K562 (cell line): Measurements from ENCODE around the gene PBX1. TPM values are rescaled to one million over a fixed set of nuclear protein-coding genes. Genes with fewer than 3 reads are reported as not detected.

Experiments used
- ATAC-seq: fragments of 200-7000 bp; cut with Tn5 transposase; 3 replicates; pipeline ENCODE4 v1.9.1; 2020; ENCODE audit warnings: moderate library complexity
- BruUV-seq: library from RNA; stranded (reverse); fragments of 400-500 nt; replicated peaks from 2 replicates; lab custom pipeline; 2021; lab: Mats Ljungman, UMichigan
- CTCF ChIA-PET: fragments of 300-600 bp; formaldehyde crosslinking; extraction: SDS; loops from one replicate; lab custom pipeline; 2021; ENCODE audit warnings: low intra/inter-chr PET ratio; lab: Yijun Ruan, JAX
- POLR2A ChIA-PET: fragments of 300-600, 350-650 bp; sonication (Branson Sonifier 250); formaldehyde crosslinking; extraction: SDS; loops from one replicate; lab custom pipeline; 2021; ENCODE audit warnings: antibody characterized with exemption, inconsistent platforms; lab: Yijun Ruan, JAX
- DNase-seq, 4 experiments: peaks; one replicate each; pipeline versions ENCODE4 v3.0.0 to v3.0.0-alpha.2; 2011 to 2018; ENCODE audit warnings: low spot score in 3 of 4, mixed read lengths in 3 of 4; ENCODE audit errors: extremely low read depth in 1 of 4
- FAIRE-seq: peaks from 2 replicates; lab custom pipeline; 2011; peaks lifted over from hg19 to GRCh38; lab: Jason Lieb, UNC
- H2AFZ ChIP-seq: 2 replicates; pipeline ENCODE4 v1.6.0; 2011; ENCODE audit warnings: low read depth, low read length, control low read depth, inconsistent platforms
- H3K27ac ChIP-seq: fragments of 200-600 bp; 3 replicates; pipeline ENCODE4 v1.8.0; 2011; ENCODE audit warnings: low read depth, mild to moderate bottlenecking, control low read depth, inconsistent platforms, low read length, moderate library complexity, mixed read lengths; ENCODE audit errors: extremely low read depth
- H3K27me3 ChIP-seq, 2 experiments: fragments of 300-600 bp in 1 of 2; 2 replicates in 1 of 2; 3 replicates in 1 of 2; pipeline versions ENCODE4 v1.6.0 to v1.8.0; 2011; ENCODE audit warnings: inconsistent platforms in 2 of 2, low read length in 2 of 2, mild to moderate bottlenecking in 1 of 2, mixed read lengths in 1 of 2, moderate library complexity in 1 of 2; ENCODE audit not compliant: control insufficient read depth in 2 of 2, insufficient read depth in 2 of 2
- H3K36me3 ChIP-seq: fragments of 300-600 bp; 3 replicates; pipeline ENCODE4 v1.8.0; 2011; ENCODE audit warnings: mild to moderate bottlenecking, low read length, inconsistent platforms; ENCODE audit not compliant: control insufficient read depth, insufficient read depth
- H3K4me1 ChIP-seq, 2 experiments: fragments of 200-600 bp in 1 of 2; replicated peaks in 1 of 2; 2 replicates in 1 of 2; 3 replicates in 1 of 2; pipeline versions ENCODE4 v1.5.1 to v1.8.0; 2011; ENCODE audit warnings: inconsistent platforms in 2 of 2, low read length in 2 of 2, mild to moderate bottlenecking in 1 of 2, mixed read lengths in 1 of 2, moderate library complexity in 1 of 2; ENCODE audit not compliant: control insufficient read depth in 2 of 2, insufficient read depth in 2 of 2
- H3K4me2 ChIP-seq: 2 replicates; pipeline ENCODE4 v1.6.1; 2011; ENCODE audit warnings: low read length, control low read depth, inconsistent platforms, mixed read lengths; ENCODE audit not compliant: insufficient read depth
- H3K4me3 ChIP-seq: fragments of 200-600 bp; sonication (generic), shearing (Covaris generic); 2 replicates; pipeline ENCODE4 v1.5.1; 2016; ENCODE audit warnings: control low read depth, inconsistent platforms
- H3K79me2 ChIP-seq: fragments of 200-600 bp; 3 replicates; pipeline ENCODE4 v1.8.0; 2011; ENCODE audit warnings: low read length, inconsistent platforms; ENCODE audit not compliant: control insufficient read depth, insufficient read depth
- H3K9ac ChIP-seq, 2 experiments: 2 replicates each; pipeline versions ENCODE4 v1.6.0 to v1.6.1; 2011; ENCODE audit warnings: low read depth in 2 of 2, low read length in 2 of 2, control low read depth in 1 of 2, inconsistent platforms in 1 of 2, mild to moderate bottlenecking in 1 of 2, mixed read lengths in 1 of 2; ENCODE audit not compliant: insufficient read depth in 1 of 2
- H3K9me1 ChIP-seq: one replicate; pipeline ENCODE4 v1.6.0; 2011; ENCODE audit warnings: inconsistent platforms, mild to moderate bottlenecking, low read length, moderate library complexity; ENCODE audit not compliant: control insufficient read depth, insufficient read depth
- H3K9me3 ChIP-seq: replicated peaks from 2 replicates; pipeline ENCODE4 v1.5.1; 2011; ENCODE audit warnings: low read depth, low read length, inconsistent platforms; ENCODE audit not compliant: control insufficient read depth, insufficient read depth
- H4K20me1 ChIP-seq: replicated peaks from 2 replicates; pipeline ENCODE4 v1.6.1; 2011; ENCODE audit warnings: low read length, inconsistent platforms, mixed read lengths; ENCODE audit not compliant: control insufficient read depth, insufficient read depth
- CEBPB ChIP-seq: fragments of 450-650 bp; IDR thresholded peaks from 2 replicates; pipeline ENCODE4 v1.6.1; 2016; ENCODE audit warnings: missing genetic modification characterization, missing compliant biosample characterization
- CHCHD3 ChIP-seq: fragments of 250-450 bp; sonication (Bioruptor Pico); IDR thresholded peaks from 2 replicates; pipeline ENCODE4 v2.1.2; 2022; ENCODE audit warnings: mild to moderate bottlenecking
- EP300 ChIP-seq: IDR thresholded peaks from 2 replicates; pipeline ENCODE4 v1.6.1; 2012; ENCODE audit warnings: low read length, improper control_type of control experiment
- JUND ChIP-seq, 2 experiments: IDR thresholded peaks; 2 replicates in 1 of 2; 3 replicates in 1 of 2; pipeline ENCODE4 v1.6.1; 2011; ENCODE audit warnings: borderline replicate concordance in 2 of 2, low read depth in 2 of 2, low read length in 2 of 2, improper control_type of control experiment in 1 of 2, missing biosample characterization in 1 of 2, missing genetic modification characterization in 1 of 2, missing genetic modification reagents in 1 of 2
- KAT7 ChIP-seq: sonication (generic); formaldehyde crosslinking; IDR thresholded peaks from 2 replicates; pipeline ENCODE4 v1.8.0; 2022; ENCODE audit warnings: missing genetic modification reagents, mild to moderate bottlenecking, borderline replicate concordance
- KLF1 ChIP-seq: fragments of 450-650 bp; IDR thresholded peaks from 2 replicates; pipeline ENCODE4 v1.6.1; 2016; ENCODE audit warnings: missing genetic modification characterization, missing compliant biosample characterization
- RBM22 ChIP-seq: fragments of 200-400 bp; formaldehyde crosslinking; IDR thresholded peaks from 2 replicates; pipeline ENCODE4 v1.6.1; 2018; ENCODE audit warnings: low read length, low read depth; ENCODE audit not compliant: poor library complexity, severe bottlenecking
- SIX5 ChIP-seq, 2 experiments: IDR thresholded peaks; 2 replicates each; pipeline ENCODE4 v1.6.1; 2011; ENCODE audit warnings: low read length in 2 of 2, borderline replicate concordance in 1 of 2, low read depth in 1 of 2, mild to moderate bottlenecking in 1 of 2, moderate library complexity in 1 of 2; ENCODE audit not compliant: insufficient read depth in 1 of 2
- ZNF76 ChIP-seq: fragments of 250-450 bp; sonication (Bioruptor Pico); IDR thresholded peaks from 2 replicates; pipeline ENCODE4 v1.4.0; 2020; ENCODE audit warnings: mild to moderate bottlenecking, moderate library complexity, borderline replicate concordance
- WGBS: fragments of 100-300 bp; shearing (Covaris generic); methylation state at CpG from one replicate; pipeline ENCODE4 v1.1.6; 2016; ENCODE audit warnings: low coverage, mixed read lengths; ENCODE audit not compliant: insufficient coverage; ENCODE audit errors: missing lambda C conversion rate; 5-methylcytosine and 5-hydroxymethylcytosine counted together
- in situ Hi-C: fragments of 300-500 bp; cut with MboI; formaldehyde crosslinking; loops from 4 replicates; pipeline ENCODE4 v1.15.0; 2018; ENCODE audit warnings: inconsistent platforms, mixed read lengths
- intact Hi-C: fragments of 100-400 bp; cut with micrococcal nuclease; formaldehyde crosslinking; loops from 2 replicates; pipeline ENCODE4 v1.14.2; 2022
- polyA plus RNA-seq, 8 experiments: library from polyadenylated mRNA; depleted of rRNA in 4 of 8; stranded (reverse) in 5 of 8; unstranded in 3 of 8; fragments of >200 nt; fragmentation: Nextera tagmentation in 2 of 8; fragmentation: Illumina TruSeq in 1 of 8; extraction: Ambion mirVana in 2 of 8; extraction: Trizol in 1 of 8; gene quantifications; 2 replicates each; pipeline versions ENCODE4 v1.2.1 to v1.2.3, GENCODE V29; 2011 to 2014; ENCODE audit warnings: inconsistent platforms in 1 of 8, missing spikeins in 1 of 8
- total RNA-seq, 7 experiments: library from RNA; depleted of rRNA in 6 of 7; stranded (reverse); fragments of >200 nt in 6 of 7; fragmentation: Illumina TruSeq in 2 of 7; extraction: Trizol in 2 of 7; gene quantifications; 2 replicates each; pipeline versions ENCODE4 v1.2.1 to v1.2.3, GENCODE V29; 2011 to 2021; ENCODE audit warnings: low replicate concordance in 1 of 7
- TF ChIP-seq, protein P1 (sequence below), 2 experiments: IDR thresholded peaks in 1 of 2; conservative IDR thresholded peaks in 1 of 2; 2 replicates each; pipeline ENCODE4 v1.6.1; 2016; ENCODE audit warnings: low read depth in 2 of 2, mild to moderate bottlenecking in 1 of 2, missing compliant biosample characterization in 1 of 2, missing genetic modification characterization in 1 of 2, moderate library complexity in 1 of 2
- TF ChIP-seq, protein P2 (sequence below): fragments of 250-450 bp; sonication (Bioruptor Pico); IDR thresholded peaks from 2 replicates; pipeline ENCODE4 v1.8.0; 2021; ENCODE audit warnings: moderate library complexity, mild to moderate bottlenecking, inconsistent platforms

PBX1 gene
- total and polyA plus RNA-seq, 9 of the 15 experiments (the other 6 are each of a cell fraction or from before 2014, with no cell fraction given), result 0.03 to 0.62 (median 0.17) TPM

DNA sequence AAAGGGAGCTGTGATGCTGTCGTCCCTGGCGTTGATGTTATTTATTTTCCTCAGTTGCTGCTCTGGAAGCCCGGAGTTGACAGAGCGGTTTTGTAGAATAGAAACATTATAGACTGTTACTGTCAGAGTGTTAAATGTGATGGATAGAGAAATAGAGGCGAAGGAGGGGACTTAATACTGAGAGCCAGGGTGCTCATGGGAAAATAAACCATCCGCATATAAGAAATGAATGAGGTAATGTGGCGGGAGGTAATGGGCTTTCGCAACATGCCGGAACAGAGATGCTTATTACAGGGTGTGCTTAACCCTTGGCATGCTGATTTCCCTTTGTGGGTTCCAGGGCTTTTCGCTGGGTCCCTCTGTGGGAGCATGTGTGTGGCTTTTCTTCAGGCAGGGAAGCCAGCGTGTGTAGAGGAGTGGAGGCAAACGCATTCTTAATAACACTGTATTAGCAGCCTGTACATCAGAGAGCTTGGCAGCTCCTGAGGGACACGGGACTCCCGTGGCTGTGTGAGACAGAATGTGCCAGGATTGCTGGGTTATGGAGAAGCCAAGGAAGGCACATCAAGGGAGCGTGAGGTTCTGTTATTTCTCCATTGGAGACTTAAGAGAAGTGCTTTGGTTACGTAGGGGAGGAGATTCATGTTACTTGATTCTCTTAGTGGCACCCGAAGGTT, 141.0 kb downstream of the PBX1 start:
- TF ChIP-seq EP300 (no peak), CEBPB (tag) (peak; percentile 42)
- Histone ChIP-seq H3K4me2 (peak overlapping the region; percentile 59), H3K9me1 (no peaks in the 10 kb centered on the region), H3K27ac (no peak overlapping the region), H4K20me1 (no peaks in the 10 kb centered on the region), H3K27me3 (no peaks in the 10 kb centered on the region), H3K9ac (0 out of 4 replicates have a peak overlapping the region, but pooled peaks of 1 of the 2 experiments have one; percentile 19), H3K4me3 (no peak overlapping the region), H3K79me2 (no peaks in the 10 kb centered on the region), H3K9me3 (no peaks in the 10 kb centered on the region), H2AFZ (peak overlapping the region; percentile 48), H3K4me1 (peaks cover 0 to 15% of the 10 kb centered on the region in 2 experiments; a peak in 2 of 5 replicates), H3K36me3 (no peaks in the 10 kb centered on the region)
- CTCF ChIA-PET, result no interaction called here
- POLR2A ChIA-PET, result no interaction called here
- FAIRE-seq (no peak), DNase-seq (no peak), ATAC-seq (no peak; the same call in 2 of the 3 replicates)
- in situ Hi-C loops (no loop called here), intact Hi-C loops (no loop called here)
- no TSS peak for BruUV-seq
- 17% methylated on average over 17 of the region's 17 CpGs for WGBS

DNA sequence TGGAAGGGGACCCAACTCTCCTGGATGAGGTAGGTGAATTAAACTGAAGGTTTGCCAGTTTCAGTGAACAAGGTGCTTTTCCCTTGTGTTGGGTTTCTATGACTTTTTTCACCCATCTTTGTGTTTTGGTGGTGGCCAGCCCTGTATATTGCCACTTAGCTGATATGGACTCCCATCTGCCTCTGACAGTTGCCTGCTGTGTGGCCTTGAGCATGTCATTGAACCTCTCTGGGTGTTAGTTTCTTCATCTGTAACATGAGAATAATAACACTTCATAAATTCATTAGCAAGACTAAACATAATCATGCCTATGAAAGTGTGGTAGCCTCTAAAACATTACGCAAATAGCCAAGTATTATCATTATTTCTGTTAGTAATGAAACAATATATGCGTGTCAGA, 141.7 kb downstream of the PBX1 start:
- H2AFZ ChIP-seq, result peak overlapping the region; percentile 48; the same call in 1 of the 2 replicates
- no peaks in the 10 kb centered on the region for H3K9me3 ChIP-seq
- H4K20me1 ChIP-seq, result no peaks in the 10 kb centered on the region
- BruUV-seq, result no TSS peak
- CTCF ChIA-PET, result no interaction called here
- 19% methylated on average over 2 of the region's 2 CpGs for WGBS
- intact Hi-C loops, result no loop called here
- DNase-seq (no peak), FAIRE-seq (no peak), ATAC-seq (no peak)
- H3K4me1 ChIP-seq, result peaks cover 0 to 15% of the 10 kb centered on the region in 2 experiments; a peak in 2 of 5 replicates
- POLR2A ChIA-PET, result no interaction called here
- H3K9ac ChIP-seq, result 0 out of 4 replicates have a peak overlapping the region, but pooled peaks of 1 of the 2 experiments have one; percentile 19
- no peak overlapping the region for H3K27ac ChIP-seq
- H3K79me2 ChIP-seq, result no peaks in the 10 kb centered on the region
- no peaks in the 10 kb centered on the region for H3K9me1 ChIP-seq
- H3K4me3 ChIP-seq, result no peak overlapping the region
- H3K36me3 ChIP-seq, result no peaks in the 10 kb centered on the region
- in situ Hi-C loops, result no loop called here
- no peaks in the 10 kb centered on the region for H3K27me3 ChIP-seq
- H3K4me2 ChIP-seq, result peak overlapping the region; percentile 59; the same call in 1 of the 2 replicates
- TF ChIP-seq, protein P1, sequence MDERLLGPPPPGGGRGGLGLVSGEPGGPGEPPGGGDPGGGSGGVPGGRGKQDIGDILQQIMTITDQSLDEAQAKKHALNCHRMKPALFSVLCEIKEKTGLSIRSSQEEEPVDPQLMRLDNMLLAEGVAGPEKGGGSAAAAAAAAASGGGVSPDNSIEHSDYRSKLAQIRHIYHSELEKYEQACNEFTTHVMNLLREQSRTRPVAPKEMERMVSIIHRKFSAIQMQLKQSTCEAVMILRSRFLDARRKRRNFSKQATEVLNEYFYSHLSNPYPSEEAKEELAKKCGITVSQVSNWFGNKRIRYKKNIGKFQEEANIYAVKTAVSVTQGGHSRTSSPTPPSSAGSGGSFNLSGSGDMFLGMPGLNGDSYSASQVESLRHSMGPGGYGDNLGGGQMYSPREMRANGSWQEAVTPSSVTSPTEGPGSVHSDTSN (CRISPR knock-in tag; IDR thresholded peaks at IDR 0.05; ENCODE audit: low read depth), result no peak
- TF ChIP-seq, protein P1 (tag; conservative IDR thresholded peaks at IDR 0.05; ENCODE audit: low read depth), result no peak
- no peak for TF ChIP-seq JUND (IDR thresholded peaks at IDR 0.05; ENCODE audit: borderline replicate concordance, low read depth, low read length)
- TF ChIP-seq JUND (tag; IDR thresholded peaks at IDR 0.05; ENCODE audit: borderline replicate concordance, low read depth, low read length), result no peak
- TF ChIP-seq SIX5 (IDR thresholded peaks at IDR 0.05; ENCODE audit: borderline replicate concordance in 1 of 2, insufficient read depth in 1 of 2, low read depth in 1 of 2, low read length in 2 of 2), result no peak
- TF ChIP-seq CHCHD3 (CRISPR knock-in tag), result no peak
- TF ChIP-seq, protein P2, sequence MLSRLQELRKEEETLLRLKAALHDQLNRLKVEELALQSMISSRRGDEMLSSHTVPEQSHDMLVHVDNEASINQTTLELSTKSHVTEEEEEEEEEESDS (CRISPR knock-in tag), result no peak
- TF ChIP-seq RBM22, result no peak
- TF ChIP-seq KLF1, result no peak
- TF ChIP-seq KAT7 (CRISPR knock-in tag), result no peak
- TF ChIP-seq ZNF76 (CRISPR knock-in tag), result no peak
